HG03196 (cell line): ENCODE data around the gene CLNS1A.
A peak's percentile ranks its signal among the peaks of the same experiment; 100 is the strongest.
"Not testable (repeated sequence)": the region's sequence is repeated elsewhere in the genome, so short reads cannot be mapped to it uniquely, and the experiment has no call there.

Experiments used
- ATAC-seq: cut with Tn5 transposase; IDR thresholded peaks from one replicate; pipeline ENCODE4 v1.9.1; 2021; ENCODE audit not compliant: unreplicated experiment

CLNS1A gene

GRCh38 chr11:77619576-77620198 lies 17.9 kb downstream of the CLNS1A start:
- ATAC-seq: no peak

- ATAC-seq: no peak
Observed at GRCh38 chr11:77617892-77618291, 19.7 kb downstream of the CLNS1A start.

DNA sequence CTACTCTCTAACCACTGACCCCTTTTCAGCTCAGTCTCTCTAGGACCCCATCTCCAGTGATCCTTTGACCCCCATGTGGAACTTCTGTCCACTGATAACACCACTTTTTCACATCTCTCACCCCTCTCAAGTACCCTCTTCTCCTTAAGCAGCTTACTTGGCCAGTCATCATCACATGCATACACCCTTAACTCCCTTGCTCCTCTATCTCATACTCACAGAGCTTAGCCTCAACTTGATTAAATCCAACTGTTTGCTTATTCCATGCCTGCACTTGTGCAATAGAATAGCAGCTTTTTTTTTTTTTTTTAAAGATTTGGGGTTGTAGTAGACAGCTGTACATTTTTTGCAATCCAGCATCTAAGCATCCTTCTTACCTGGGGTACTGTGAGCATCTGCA lies 25.7 kb downstream of the CLNS1A start:
- ATAC-seq: no peak

- ATAC-seq: no peak
Observed at GRCh38 chr11:77609234-77609633, 28.4 kb downstream of the CLNS1A start.

DNA sequence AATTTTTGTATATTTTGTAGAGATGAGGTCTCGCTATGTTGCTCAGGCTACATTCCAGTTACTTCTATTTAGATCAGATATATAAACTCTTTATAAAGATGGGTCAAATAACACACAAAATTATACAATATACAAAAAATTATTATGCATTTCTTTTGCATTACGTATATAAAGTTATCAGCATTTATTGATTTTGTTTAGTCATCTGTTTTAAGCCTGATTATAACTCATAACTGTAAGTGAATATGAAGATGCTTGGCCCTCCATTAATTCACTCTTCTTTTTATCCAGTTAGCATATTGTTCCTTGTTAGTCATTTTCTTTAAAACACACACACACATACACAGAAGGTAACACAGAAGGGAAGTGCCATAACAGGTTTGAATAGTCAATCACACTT lies 33.3 kb downstream of the CLNS1A start:
- no peak for ATAC-seq

GRCh38 chr11:77602381-77603088 lies 35.1 kb downstream of the CLNS1A start:
- ATAC-seq: no peak

- ATAC-seq: no peak
Observed at GRCh38 chr11:77598195-77598594, 39.4 kb downstream of the CLNS1A start.

DNA sequence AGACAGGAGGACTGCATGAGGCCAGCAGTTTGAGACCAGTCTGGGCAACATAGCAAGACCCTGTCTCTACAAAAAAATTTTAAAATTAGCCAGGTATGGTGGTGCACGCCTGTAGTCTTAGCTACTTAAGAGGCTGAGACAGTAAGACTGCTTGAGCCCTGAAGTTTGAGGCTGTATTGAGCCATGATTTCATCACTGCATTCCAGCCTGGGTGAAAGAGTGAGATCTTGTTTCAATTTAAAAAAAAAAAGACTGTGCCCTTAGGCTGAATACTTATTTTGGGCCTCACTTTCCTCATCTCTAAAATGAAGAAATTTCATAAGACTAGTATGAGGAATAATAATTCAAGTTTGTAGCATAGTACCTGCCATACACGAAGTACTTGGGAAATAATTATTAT lies 41.0 kb downstream of the CLNS1A start:
- ATAC-seq: no peak

DNA sequence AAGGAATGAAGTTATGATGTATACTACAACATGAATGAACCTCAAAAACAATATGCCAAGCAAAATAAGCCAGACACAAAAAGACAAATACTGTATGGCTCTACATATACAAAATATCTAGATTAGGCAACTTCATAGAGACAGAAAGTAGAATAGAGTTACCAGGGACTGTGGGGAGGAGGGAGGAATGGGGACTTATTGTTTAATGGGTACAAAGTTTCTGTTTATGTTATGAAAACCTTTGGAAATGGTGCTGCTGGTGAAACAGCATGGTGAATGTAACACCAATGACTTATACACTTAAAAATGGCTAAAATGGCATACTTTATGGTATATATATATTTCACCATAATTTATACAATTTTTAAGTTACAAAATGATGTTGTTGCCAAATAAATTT lies 43.7 kb downstream of the CLNS1A start:
- no peak for ATAC-seq

DNA sequence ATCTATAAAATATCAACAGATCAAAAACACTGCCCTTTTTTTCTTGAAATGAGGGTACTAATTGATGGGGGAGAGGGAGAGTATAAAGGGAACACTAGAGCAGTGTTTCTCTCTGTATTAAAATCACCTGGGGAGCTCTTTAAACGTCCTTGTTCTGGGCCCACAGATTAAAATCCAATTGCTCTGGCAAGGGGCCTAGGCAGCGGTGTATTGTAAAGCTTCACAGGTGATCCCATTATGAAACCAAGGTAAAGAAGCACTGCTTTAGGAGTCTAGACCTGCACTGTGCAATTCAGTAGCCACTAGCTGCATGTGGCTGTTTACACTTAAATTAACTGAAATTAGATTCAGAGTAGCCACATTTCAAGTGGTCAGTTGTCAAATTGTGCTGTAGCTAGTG lies 44.9 kb downstream of the CLNS1A start:
- no peak for ATAC-seq

GRCh38 chr11:77590194-77590782 lies 47.3 kb downstream of the CLNS1A start:
- ATAC-seq: peak; percentile 28

DNA sequence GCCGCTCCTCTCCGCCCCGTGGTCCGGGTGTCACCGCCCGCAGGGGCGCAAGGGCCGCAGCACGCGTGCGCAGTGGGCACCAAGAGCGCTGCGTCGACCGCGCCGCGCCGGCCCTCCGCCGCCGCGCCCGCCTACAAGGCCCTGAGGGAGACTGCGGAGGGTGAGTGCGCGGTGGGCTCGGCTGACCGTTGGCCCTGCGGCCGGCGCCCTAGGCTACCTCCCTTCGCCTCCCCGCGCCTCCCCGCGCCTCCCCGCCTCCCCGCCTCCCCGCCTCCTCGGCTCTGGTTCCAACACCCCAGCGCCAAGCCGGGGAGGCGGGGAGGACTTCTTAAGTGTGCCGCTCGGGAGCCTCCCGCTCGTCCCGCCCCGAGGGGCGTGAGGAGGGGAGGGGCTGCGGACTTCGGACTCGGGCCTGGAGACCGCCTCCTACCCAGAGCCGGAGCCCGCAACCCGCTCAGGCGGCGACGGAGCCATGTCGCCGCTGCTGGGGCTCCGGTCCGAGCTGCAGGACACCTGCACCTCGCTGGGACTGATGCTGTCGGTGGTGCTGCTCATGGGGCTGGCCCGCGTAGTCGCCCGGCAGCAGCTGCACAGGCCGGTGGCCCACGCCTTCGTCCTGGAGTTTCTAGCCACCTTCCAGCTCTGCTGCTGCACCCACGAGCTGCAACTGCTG lies 47.9 kb downstream of the CLNS1A start, which contains the start of gene AQP11:
TSS of gene AQP11 (plus strand) at position 433 of the 673 bp plus-strand sequence. CDS start at position 473, 40 bp downstream.
- peak; percentile 83 for ATAC-seq

DNA sequence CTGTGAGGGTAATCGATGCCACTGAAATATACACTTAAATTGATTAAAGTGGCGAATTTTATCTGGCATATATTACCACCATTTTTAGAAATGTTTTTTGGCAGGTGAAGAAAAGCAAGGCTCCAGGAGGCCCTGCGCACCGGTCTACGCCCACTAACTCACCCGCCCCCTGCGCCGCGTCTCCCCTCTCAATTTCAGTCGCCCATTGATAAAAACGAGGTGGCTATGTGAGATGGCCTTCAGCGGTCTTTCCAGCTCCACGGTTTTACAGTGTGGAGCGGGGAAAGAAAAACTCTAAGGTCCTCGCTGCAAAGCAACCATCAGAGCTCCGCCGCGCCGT lies 48.4 kb downstream of the CLNS1A start:
- peak; percentile 28 for ATAC-seq

- ATAC-seq: no peak
Observed at GRCh38 chr11:77580712-77581337, 56.8 kb downstream of the CLNS1A start.

GRCh38 chr11:77575428-77575827 lies 62.2 kb downstream of the CLNS1A start:
- ATAC-seq: not testable (repeated sequence)

- not testable (repeated sequence) for ATAC-seq
Observed at GRCh38 chr11:77570896-77571295, 66.7 kb downstream of the CLNS1A start.

- no peak for ATAC-seq
Observed at GRCh38 chr11:77569676-77570070, 67.9 kb downstream of the CLNS1A start.

- ATAC-seq: no peak
Observed at GRCh38 chr11:77568916-77569675, 68.5 kb downstream of the CLNS1A start.

GRCh38 chr11:77568306-77568705 lies 69.3 kb downstream of the CLNS1A start:
- ATAC-seq: no peak
